Measurements from ENCODE around the gene NHS.

NHS gene

GRCh38 chrX:17669458-17669857 is 294.5 kb downstream of the NHS start:
- DNase-seq (ENCODE audit: low read depth in 1 of 2, low spot score in 1 of 2) = no peak
- H3K4me3 ChIP-seq (replicated peaks; ENCODE audit: insufficient read depth, low read length) = no peak overlapping the region
- no peak for TF ChIP-seq GABPA (IDR thresholded peaks at IDR 0.05; ENCODE audit: low read depth)
- TF ChIP-seq REST (IDR thresholded peaks at IDR 0.05; ENCODE audit: insufficient replicate concordance, low read depth) = no peak
- no peak for TF ChIP-seq SPI1 (IDR thresholded peaks at IDR 0.05; ENCODE audit: borderline replicate concordance, low read depth)
- TF ChIP-seq POLR2AphosphoS5 (IDR thresholded peaks at IDR 0.05; ENCODE audit: low read depth) = no peak
- TF ChIP-seq CTCF (IDR thresholded peaks at IDR 0.05; ENCODE audit: insufficient read depth, low read length) = no peak
- H3K27ac ChIP-seq (replicated peaks) = no peak overlapping the region
- H3K27me3 ChIP-seq (ENCODE audit: insufficient read depth, poor library complexity, severe bottlenecking) = peaks cover 2% of the 10 kb centered on the region

GRCh38 chrX:17669891-17670290 is 294.9 kb downstream of the NHS start:
- no peak overlapping the region for H3K27ac ChIP-seq (replicated peaks)
- no peak for TF ChIP-seq REST (IDR thresholded peaks at IDR 0.05; ENCODE audit: insufficient replicate concordance, low read depth)
- TF ChIP-seq SPI1 (IDR thresholded peaks at IDR 0.05; ENCODE audit: borderline replicate concordance, low read depth) = no peak
- TF ChIP-seq CTCF (IDR thresholded peaks at IDR 0.05; ENCODE audit: insufficient read depth, low read length) = no peak
- no peak overlapping the region for H3K4me3 ChIP-seq (replicated peaks; ENCODE audit: insufficient read depth, low read length)
- peaks cover 2% of the 10 kb centered on the region for H3K27me3 ChIP-seq (ENCODE audit: insufficient read depth, poor library complexity, severe bottlenecking)
- no peak for DNase-seq (ENCODE audit: low read depth in 1 of 2, low spot score in 1 of 2)

GRCh38 chrX:17670874-17671273 is 295.9 kb downstream of the NHS start:
- TF ChIP-seq GABPA (IDR thresholded peaks at IDR 0.05; ENCODE audit: low read depth) = no peak
- no peak for TF ChIP-seq CTCF (IDR thresholded peaks at IDR 0.05; ENCODE audit: insufficient read depth, low read length)
- no peak for TF ChIP-seq SPI1 (IDR thresholded peaks at IDR 0.05; ENCODE audit: borderline replicate concordance, low read depth)
- no peak for TF ChIP-seq POLR2AphosphoS5 (IDR thresholded peaks at IDR 0.05; ENCODE audit: low read depth)
- no peak for TF ChIP-seq REST (IDR thresholded peaks at IDR 0.05; ENCODE audit: insufficient replicate concordance, low read depth)
- H3K4me3 ChIP-seq (replicated peaks; ENCODE audit: insufficient read depth, low read length) = no peak overlapping the region
- no peak for DNase-seq (ENCODE audit: low read depth in 1 of 2, low spot score in 1 of 2)
- peaks cover 2% of the 10 kb centered on the region for H3K27me3 ChIP-seq (ENCODE audit: insufficient read depth, poor library complexity, severe bottlenecking)
- no peak overlapping the region for H3K27ac ChIP-seq (replicated peaks)
